RWPE1 (cell line): ENCODE data around the gene HECW1.
A peak's percentile ranks its signal among the peaks of the same experiment; 100 is the strongest.

Experiments used
- CTCF ChIA-PET: fragments of 350-600 bp; sonication (Branson Sonifier 250); formaldehyde crosslinking; extraction: SDS; loops from one replicate; lab custom pipeline; 2021; lab: Yijun Ruan, JAX
- POLR2A ChIA-PET: fragments of 400-600 bp; formaldehyde crosslinking; extraction: SDS; loops from one replicate; lab custom pipeline; 2020; ENCODE audit warnings: antibody characterized with exemption; ENCODE audit not compliant: low non-redundant PET; lab: Yijun Ruan, JAX
- DNase-seq: peaks from one replicate; pipeline ENCODE4 v3.0.0; 2012; ENCODE audit warnings: low spot score
- H3K27ac ChIP-seq: fragments of 450-650 bp; 2 replicates; pipeline ENCODE4 v1.5.1; 2017
- CTCF ChIP-seq: fragments of 450-650 bp; conservative IDR thresholded peaks from 2 replicates; pipeline ENCODE4 v1.5.1; 2017; ENCODE audit warnings: low read depth, mild to moderate bottlenecking

Gene HECW1

GRCh38 chr7:43449577-43449976 lies 337.1 kb downstream of the HECW1 start:
- H3K27ac ChIP-seq: no peak overlapping the region
- ChIA-PET CTCF (interaction anchor here (0.8 to 1.5 kb wide), 2 partner anchors 10 to 209 kb away, joined by 3 to 5 read pairs; no protein-coding TSS in a partner anchor), POLR2A (no interaction called here)
- TF ChIP-seq CTCF: no peak
- no peak for DNase-seq

DNA sequence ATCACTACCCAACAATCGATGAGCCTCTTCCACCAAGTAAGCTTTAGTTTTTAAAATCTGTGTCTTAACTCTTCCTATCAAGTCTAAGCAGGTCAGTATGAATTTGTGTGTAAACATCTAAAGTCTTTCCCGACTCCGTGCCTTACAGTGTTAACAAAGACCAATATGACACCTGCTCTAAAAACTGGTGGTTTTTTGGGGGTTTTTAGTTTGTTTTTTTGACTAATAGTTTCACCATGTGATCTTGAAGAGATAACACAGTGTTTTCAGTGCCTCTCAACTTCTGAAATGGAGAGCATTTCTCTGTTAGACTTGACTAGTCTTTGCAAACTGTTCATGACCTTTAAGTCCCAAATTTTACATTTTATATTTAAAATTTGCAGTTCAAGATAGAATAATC lies 338.4 kb downstream of the HECW1 start:
- no peak for DNase-seq
- H3K27ac ChIP-seq: no peak overlapping the region
- no peak for TF ChIP-seq CTCF
- ChIA-PET POLR2A (no interaction called here), CTCF (interaction anchor here (1.5 kb wide), 1 partner anchor 11 kb away, joined by 5 read pairs; no protein-coding TSS in a partner anchor)

DNA sequence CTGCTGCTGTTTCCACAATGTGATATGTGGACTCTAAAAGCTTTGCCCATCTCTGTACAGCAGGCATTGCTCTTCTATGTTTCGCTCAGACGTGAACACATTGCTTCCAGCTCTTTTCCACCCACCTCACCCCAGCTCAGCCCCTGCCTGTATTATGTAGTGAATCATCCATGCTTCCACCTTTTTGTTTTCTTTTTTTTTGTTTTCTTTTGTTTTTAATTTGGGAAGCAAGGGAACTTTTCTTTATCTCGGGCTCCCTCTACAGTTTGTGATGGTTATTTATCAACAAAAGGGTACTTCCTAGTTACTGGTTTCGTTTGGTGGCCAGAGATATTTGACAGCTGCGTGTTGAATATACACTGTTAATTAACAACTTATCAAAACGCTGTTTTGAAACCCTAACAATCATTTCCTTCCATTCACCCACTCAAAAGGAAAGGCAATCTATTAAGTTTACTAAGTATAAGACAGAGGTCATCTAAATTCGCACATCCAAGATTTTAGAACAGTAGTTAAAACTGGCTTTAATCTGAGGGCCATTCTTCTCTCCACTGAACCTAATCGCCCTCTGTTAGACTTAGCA lies 342.6 kb downstream of the HECW1 start:
- peak; percentile 74 for TF ChIP-seq CTCF
- no peak overlapping the region for H3K27ac ChIP-seq
- ChIA-PET CTCF (interaction anchor here (0.5 to 1.9 kb wide), 25 partner anchors 9 to 1346 kb away, joined by 3 to 8 read pairs (median 4); partner anchors contain the start of gene STK17A), POLR2A (no interaction called here)
- DNase-seq: peak; percentile 69

GRCh38 chr7:43456200-43456599 lies 343.8 kb downstream of the HECW1 start:
- ChIA-PET CTCF (interaction anchor here (0.7 to 1.6 kb wide), 6 partner anchors 12 to 515 kb away, joined by 3 to 7 read pairs (median 4); no protein-coding TSS in a partner anchor), POLR2A (no interaction called here)
- H3K27ac ChIP-seq: no peak overlapping the region
- no peak for TF ChIP-seq CTCF
- DNase-seq: no peak

- ChIA-PET CTCF (interaction anchor here (0.6 to 0.7 kb wide), 2 partner anchors 231 to 284 kb away, joined by 3 read pairs; no protein-coding TSS in a partner anchor), POLR2A (no interaction called here)
- no peak for DNase-seq
- H3K27ac ChIP-seq: no peak overlapping the region
- TF ChIP-seq CTCF: no peak
Measured at GRCh38 chr7:43458330-43459018, 346.0 kb downstream of the HECW1 start.

DNA sequence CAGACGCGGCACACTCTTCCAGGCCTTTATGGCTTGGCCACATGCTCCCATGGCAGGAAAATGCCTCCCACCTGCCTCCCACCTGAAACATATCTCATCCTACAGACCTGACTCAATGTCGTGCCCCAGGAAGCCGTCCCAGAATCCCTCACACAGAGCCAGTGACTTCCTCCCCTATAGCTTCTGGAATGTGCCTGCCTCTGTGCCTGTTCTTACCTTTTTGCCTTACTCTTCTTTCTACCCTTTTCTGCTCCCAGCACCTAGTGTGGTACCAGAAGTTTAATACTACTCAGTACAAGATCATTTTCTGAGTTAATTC lies 346.5 kb downstream of the HECW1 start:
- ChIA-PET POLR2A (no interaction called here), CTCF (interaction anchor here (0.5 to 0.7 kb wide), 2 partner anchors 19 to 233 kb away, joined by 3 read pairs; no protein-coding TSS in a partner anchor)
- no peak for TF ChIP-seq CTCF
- DNase-seq: no peak
- no peak overlapping the region for H3K27ac ChIP-seq
